HG03558 (cell line): ENCODE data around the gene SLC12A7.
"Not testable (repeated sequence)": the region's sequence is repeated elsewhere in the genome, so short reads cannot be mapped to it uniquely, and the experiment has no call there.

Experiments used
- ATAC-seq: cut with Tn5 transposase; IDR thresholded peaks from one replicate; pipeline ENCODE4 v1.9.1; 2021; ENCODE audit warnings: moderate number of reproducible peaks; ENCODE audit not compliant: unreplicated experiment; ENCODE audit errors: extremely low read depth

SLC12A7 gene

DNA sequence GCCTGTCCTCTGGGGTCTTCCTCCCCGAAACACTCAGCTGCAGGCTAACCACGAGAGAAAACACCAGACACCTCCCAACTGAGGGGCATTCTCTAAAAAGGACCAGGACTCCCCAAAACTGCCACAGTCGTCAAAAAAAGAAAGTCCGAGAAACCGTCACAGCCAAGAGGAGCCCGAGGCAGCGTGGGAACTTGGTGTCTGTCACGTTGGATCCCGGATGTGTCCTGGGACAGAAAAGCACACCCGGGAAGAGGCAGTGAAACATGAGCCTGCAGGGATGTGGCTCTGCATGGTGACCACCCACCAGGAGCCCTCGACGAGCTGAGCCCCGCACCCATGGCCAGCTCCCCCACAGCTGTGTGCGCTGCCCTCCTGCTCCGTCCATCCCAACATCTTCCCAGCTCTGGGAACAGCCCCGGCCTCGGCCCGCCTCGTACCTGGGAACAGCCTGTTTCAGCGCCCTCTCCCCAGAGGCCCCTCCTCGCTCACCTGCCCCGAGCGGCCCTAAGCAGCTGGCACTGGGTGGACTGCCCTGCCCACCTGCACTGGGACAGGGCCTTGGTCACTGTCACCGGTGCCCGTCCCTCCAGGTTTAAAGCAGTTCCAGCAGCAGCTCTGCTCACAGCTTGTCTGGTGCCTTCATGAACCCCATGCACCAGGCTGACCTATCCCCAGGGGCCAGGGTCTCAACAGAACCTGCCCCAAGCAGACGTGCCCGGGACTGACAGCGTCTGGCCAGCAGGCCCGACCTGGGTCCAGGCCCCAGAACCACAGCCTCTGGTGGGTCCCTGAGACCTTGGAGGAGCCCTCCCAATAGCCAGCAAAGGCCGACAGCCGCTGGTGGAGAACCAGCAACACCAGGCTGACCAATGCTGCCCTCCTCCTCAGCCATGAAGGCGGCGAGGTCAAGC is 10.9 kb downstream of the SLC12A7 start:
- ATAC-seq, result no peak

- no peak for ATAC-seq
Measured at GRCh38 chr5:1099926-1100663, 11.8 kb downstream of the SLC12A7 start.

DNA sequence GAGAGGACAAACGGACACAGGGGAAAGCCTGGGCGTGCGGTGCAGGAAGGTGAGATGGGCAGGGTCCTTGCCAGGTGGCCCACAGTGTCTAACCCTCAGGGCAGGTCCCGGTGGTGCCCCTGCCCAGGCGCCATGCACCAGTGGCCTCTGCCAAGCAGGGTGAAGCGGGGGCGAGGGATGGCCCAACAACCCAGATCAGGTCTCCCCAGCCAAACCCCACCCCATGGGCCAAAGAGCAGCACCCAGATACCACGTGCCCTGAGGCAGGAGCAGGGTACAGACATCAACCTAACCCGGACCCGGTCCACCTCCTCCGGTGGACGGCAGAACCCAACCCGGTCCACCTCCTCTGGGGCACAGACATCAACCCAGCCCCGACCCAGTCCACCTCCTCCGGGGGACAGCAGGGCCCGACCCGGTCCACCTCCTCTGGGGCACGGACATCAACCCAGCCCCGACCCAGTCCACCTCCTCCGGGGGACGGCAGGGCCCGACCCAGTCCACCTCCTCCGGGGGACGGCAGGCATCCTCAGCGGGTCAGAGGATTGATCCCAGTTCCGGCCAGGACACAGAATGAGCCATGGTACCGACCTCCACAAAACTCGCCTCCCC is 12.8 kb downstream of the SLC12A7 start:
- ATAC-seq, result no peak

- ATAC-seq, result not testable (repeated sequence)
Measured at GRCh38 chr5:1097988-1098385, 13.9 kb downstream of the SLC12A7 start.

GRCh38 chr5:1097381-1097987 is 14.4 kb downstream of the SLC12A7 start:
- ATAC-seq, result no peak

DNA sequence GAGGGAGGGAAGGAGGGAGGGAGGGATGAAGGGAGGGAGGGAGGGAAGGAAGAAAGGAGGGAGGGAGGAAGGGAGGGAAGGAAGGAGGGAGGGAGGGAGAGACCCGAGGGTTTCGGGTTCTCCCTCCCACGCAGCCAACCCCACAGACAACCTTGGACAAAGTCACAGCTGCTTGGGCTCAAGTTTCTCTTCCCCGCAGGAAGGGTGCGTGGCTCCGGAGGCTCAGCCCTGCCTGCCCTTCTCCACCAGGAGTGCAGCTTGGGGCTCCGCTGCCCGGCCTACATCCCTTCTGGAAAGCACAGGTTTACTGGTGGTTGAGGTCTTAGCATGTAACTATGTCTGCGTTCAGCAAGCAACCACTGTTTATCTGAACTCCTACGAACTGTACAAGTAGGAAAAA is 15.0 kb downstream of the SLC12A7 start:
- ATAC-seq, result no peak

GRCh38 chr5:1095990-1096363 is 15.9 kb downstream of the SLC12A7 start:
- ATAC-seq, result no peak

GRCh38 chr5:1095302-1095989 is 16.4 kb downstream of the SLC12A7 start:
- no peak for ATAC-seq

GRCh38 chr5:1094670-1095190 is 17.1 kb downstream of the SLC12A7 start:
- no peak for ATAC-seq

GRCh38 chr5:1093361-1093760 is 18.5 kb downstream of the SLC12A7 start:
- ATAC-seq, result no peak

- ATAC-seq, result no peak
Measured at GRCh38 chr5:1092122-1092521, 19.7 kb downstream of the SLC12A7 start.

- no peak for ATAC-seq
Measured at GRCh38 chr5:1091632-1092031, 20.2 kb downstream of the SLC12A7 start.

- no peak for ATAC-seq
Measured at GRCh38 chr5:1090538-1090937, 21.3 kb downstream of the SLC12A7 start.

- no peak for ATAC-seq
Measured at GRCh38 chr5:1089621-1090040, 22.2 kb downstream of the SLC12A7 start.

- no peak for ATAC-seq
Measured at GRCh38 chr5:1089146-1089545, 22.7 kb downstream of the SLC12A7 start.

DNA sequence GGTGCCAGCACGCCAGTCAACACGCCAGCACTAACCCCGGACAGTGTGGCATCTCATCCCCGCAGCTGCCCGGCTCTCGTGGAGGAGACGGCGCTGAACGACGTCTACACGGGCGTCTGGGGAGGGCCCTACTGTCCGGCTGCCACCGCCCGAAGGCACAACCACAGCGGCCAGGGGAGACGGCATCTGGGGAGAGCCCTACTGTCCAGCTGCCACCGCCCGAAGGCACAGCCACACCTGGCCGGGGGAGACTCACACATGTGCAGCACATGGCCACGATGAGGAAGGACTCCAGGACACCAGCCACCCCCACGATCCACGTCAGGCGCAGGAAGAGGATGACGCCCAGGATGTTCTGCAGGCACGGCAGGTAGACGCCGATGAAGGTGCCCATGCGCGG is 23.1 kb downstream of the SLC12A7 start:
- no peak for ATAC-seq

- no peak for ATAC-seq
Measured at GRCh38 chr5:1088031-1088430, 23.8 kb downstream of the SLC12A7 start.

- ATAC-seq, result no peak
Measured at GRCh38 chr5:1087428-1087827, 24.4 kb downstream of the SLC12A7 start.

- no peak for ATAC-seq
Measured at GRCh38 chr5:1086871-1087270, 25.0 kb downstream of the SLC12A7 start.

DNA sequence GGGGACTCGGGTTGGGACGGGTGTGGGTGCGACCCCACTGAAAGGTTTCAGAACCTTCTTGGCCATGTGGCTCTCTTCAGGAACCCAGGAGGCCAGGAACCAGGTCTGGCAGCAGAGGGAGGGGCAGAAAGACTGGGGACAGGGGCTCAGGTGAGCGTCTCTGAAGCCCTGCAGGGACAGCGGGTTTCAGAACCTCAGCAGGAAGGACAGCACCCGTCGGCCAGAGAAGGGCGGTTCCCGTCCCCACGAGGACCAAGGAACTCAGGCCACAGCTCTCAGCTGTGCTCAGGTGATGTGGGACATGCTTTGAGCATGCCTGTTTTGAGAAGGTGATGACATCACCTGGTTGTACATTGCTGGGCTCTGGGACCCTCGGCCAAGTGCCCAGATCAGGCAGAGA is 25.7 kb downstream of the SLC12A7 start:
- no peak for ATAC-seq
